Omental fat pad (tissue), 4 donors: Measurements from ENCODE around the gene MIPEP. TPM values are rescaled to one million over a fixed set of nuclear protein-coding genes. Genes with fewer than 3 reads are reported as not detected.

ENCODE experiments used
- ATAC-seq: fragments of 150-250 bp; one replicate; pipeline ENCODE4 v1.9.1; 2016; ENCODE audit warnings: mild to moderate bottlenecking, moderate library complexity; ENCODE audit not compliant: low FRiP score
- DNase-seq: peaks from one replicate; pipeline ENCODE4 v3.0.0-alpha.2; 2019; ENCODE audit warnings: low spot score
- CTCF ChIP-seq, 3 donors: fragments of 450-650 bp; IDR thresholded peaks; one replicate each; pipeline ENCODE4 v1.5.1; 2016 to 2017; ENCODE audit warnings: antibody characterized with exemption in 3 of 3, mild to moderate bottlenecking in 3 of 3, moderate library complexity in 2 of 3
- total RNA-seq, 4 donors: library from RNA; depleted of rRNA; stranded (reverse); fragments of >200 nt; gene quantifications; one replicate each; pipeline ENCODE4 v1.1.0, GENCODE V29; 2016

Gene MIPEP
- total RNA-seq, 4 donors from 2014 or later, result 9.2 to 24.6 (median 10.9) TPM

GRCh38 chr13:23789576-23790346 lies 99.4 kb downstream of the MIPEP start:
- DNase-seq, result no peak
- no peak for ATAC-seq
- no peak for TF ChIP-seq CTCF (IDR thresholded peaks at IDR 0.05)

- DNase-seq (no peak), ATAC-seq (no peak)
- no peak for TF ChIP-seq CTCF (IDR thresholded peaks at IDR 0.05)
These were observed 100.7 kb downstream of the MIPEP start for GRCh38 chr13:23788459-23788858.

GRCh38 chr13:23787464-23787863 lies 101.7 kb downstream of the MIPEP start:
- ATAC-seq, result no peak
- no peak for TF ChIP-seq CTCF (IDR thresholded peaks at IDR 0.05)
- no peak for DNase-seq

GRCh38 chr13:23786607-23787006 lies 102.6 kb downstream of the MIPEP start:
- ATAC-seq (no peak), DNase-seq (no peak)
- TF ChIP-seq CTCF (IDR thresholded peaks at IDR 0.05), result no peak

- TF ChIP-seq CTCF (IDR thresholded peaks at IDR 0.05), result no peak
- no peak for DNase-seq
- ATAC-seq, result peak; percentile 54
These were observed 110.3 kb downstream of the MIPEP start for GRCh38 chr13:23778879-23779278.

- no peak for TF ChIP-seq CTCF (IDR thresholded peaks at IDR 0.05)
- ATAC-seq (no peak), DNase-seq (no peak)
These were observed 111.1 kb downstream of the MIPEP start for GRCh38 chr13:23778002-23778652.

- no peak for DNase-seq
- ATAC-seq, result no peak
- TF ChIP-seq CTCF (IDR thresholded peaks at IDR 0.05), result no peak
These were observed 111.7 kb downstream of the MIPEP start for GRCh38 chr13:23777575-23777870.
